ENCODE data around the gene UBE2D3.
A peak's percentile ranks its signal among the peaks of the same experiment; 100 is the strongest.

UBE2D3 gene

DNA sequence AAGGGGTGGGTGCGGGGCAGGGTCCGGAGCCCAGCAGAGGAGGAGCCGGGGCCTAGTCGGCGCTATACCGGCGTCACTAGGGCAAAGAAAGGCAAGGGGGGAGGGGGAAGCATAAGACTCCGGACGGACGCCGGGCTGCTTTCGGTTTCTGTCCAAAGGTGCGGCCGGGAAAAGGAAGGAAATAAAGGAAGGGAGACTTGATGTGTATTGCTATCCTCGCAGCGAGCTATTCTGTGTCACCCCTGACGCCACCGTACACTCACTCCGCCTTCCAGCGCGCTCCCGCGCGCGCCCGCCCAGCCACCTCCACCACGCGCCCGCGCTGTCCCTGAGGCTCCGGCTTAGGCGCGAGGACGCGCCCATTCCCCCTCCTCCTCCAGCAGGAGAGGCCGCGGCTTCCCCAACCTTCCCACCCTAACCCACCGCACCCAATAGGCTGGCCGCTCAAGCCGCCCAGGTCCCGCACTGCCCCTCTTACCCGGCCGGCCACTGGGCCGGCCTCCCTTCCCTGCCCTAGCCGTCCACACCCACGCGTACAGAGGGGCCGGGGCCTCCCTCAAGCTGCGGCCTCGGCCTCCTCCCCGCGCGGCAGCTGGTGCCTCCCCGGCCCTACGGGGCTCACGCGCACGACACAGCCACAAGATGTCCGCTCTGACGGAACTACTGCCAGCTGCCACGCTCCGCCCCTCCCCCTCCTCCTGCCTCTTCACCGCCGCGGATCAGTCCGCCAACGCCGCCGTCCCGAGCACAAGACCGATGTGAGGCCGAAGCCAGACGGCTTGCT lies at the start of gene UBE2D3:
Gene UBE2D3, minus strand, starts transcription at position 662 of the 784 bp plus-strand sequence. CDS start 1,043 bp downstream, outside the sequence.
- Histone ChIP-seq H3K27me3 (no peaks in the 10 kb centered on the region), H3K27ac (peak within 1 kb of the TSS; percentile 99 to 100), H3K9me3 (no peaks in the 10 kb centered on the region), H3K4me1 (peaks cover 0 to 31% (median 13%) of the 10 kb centered on the region in 4 donors), H3K36me3 (no peaks in the 10 kb centered on the region), H3K4me3 (peak within 1 kb of the TSS; percentile 75 to 76)
- peak; percentile 92 to 96 for DNase-seq
- intact Hi-C loops (cut with DNase I; ENCODE audit: low total_unique reads) = loop anchor here (1.0 to 10.0 kb wide), 3 partner anchors 41 to 190 kb away; partner anchors contain the start of genes CISD2, MANBA and SLC9B1
- TF ChIP-seq, protein P1, sequence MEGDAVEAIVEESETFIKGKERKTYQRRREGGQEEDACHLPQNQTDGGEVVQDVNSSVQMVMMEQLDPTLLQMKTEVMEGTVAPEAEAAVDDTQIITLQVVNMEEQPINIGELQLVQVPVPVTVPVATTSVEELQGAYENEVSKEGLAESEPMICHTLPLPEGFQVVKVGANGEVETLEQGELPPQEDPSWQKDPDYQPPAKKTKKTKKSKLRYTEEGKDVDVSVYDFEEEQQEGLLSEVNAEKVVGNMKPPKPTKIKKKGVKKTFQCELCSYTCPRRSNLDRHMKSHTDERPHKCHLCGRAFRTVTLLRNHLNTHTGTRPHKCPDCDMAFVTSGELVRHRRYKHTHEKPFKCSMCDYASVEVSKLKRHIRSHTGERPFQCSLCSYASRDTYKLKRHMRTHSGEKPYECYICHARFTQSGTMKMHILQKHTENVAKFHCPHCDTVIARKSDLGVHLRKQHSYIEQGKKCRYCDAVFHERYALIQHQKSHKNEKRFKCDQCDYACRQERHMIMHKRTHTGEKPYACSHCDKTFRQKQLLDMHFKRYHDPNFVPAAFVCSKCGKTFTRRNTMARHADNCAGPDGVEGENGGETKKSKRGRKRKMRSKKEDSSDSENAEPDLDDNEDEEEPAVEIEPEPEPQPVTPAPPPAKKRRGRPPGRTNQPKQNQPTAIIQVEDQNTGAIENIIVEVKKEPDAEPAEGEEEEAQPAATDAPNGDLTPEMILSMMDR (IDR thresholded peaks at IDR 0.05) = no peak

DNA sequence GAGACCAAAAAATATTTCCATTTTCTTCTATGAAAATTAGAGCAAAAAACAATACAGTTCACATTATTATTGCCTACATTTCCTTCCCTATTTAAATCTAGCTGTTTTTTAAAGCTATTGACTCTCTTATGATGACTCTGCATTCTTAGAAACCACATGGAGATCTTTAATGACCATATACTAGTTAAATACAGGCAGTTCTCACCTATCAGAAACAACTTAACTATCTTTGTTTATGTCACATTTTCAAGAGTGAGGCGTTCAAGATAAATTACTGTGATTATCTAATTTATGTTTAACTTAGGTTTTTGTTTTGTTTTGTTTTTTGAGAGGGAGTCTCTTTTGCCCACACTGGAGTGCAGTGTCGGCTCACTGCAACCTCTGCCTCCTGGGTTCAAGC lies 44.4 kb upstream of the UBE2D3 start:
- TF ChIP-seq, protein P1 (IDR thresholded peaks at IDR 0.05) = no peak
- H3K9me3 ChIP-seq = no peaks in the 10 kb centered on the region
- no peaks in the 10 kb centered on the region for H3K36me3 ChIP-seq
- intact Hi-C loops (cut with DNase I; ENCODE audit: low total_unique reads) = no loop called here
- no peaks in the 10 kb centered on the region for H3K27me3 ChIP-seq
- no peak for DNase-seq
- no peak overlapping the region for H3K4me3 ChIP-seq
- H3K27ac ChIP-seq = no peak overlapping the region
- peaks cover 0 to 29% (median 2%) of the 10 kb centered on the region in 4 donors for H3K4me1 ChIP-seq

DNA sequence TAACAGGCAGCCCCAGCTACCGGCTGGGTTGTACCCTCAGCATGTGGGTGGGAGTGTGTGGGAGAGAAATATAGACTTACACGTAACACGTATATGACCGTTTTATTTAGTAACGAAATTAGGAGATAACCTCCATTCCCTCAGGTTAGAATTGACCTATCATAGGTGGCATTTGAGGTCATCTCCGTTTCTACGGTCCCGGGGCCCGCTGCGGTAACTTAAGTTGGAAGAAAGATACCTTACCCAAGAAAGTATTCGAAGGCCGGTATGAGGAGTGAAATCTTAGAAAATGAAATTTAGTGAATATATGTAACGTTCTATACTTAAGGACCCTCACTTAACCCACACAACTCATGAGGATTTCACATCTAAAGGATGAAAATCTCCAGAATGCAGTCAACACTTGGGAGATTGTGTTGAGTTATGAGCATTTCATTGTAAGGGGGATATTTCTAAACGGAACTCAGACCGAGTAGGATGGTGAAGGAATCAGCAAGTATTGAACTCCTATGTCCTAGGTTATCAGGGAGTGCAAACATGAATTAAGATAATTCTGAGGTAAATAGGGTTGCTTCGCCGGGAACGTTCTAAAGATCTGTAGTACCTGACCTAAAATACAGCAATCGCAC lies 42.3 kb upstream of the UBE2D3 start:
- peak overlapping the region; percentile 64 to 72 for H3K4me3 ChIP-seq
- intact Hi-C loops (cut with DNase I; ENCODE audit: low total_unique reads) = loop anchor here (2.0 to 5.0 kb wide), 2 partner anchors 109 to 148 kb away; partner anchors contain the start of genes MANBA and SLC9B1
- peak in 1 of 2 donors; percentile 21 for DNase-seq
- peaks cover 0 to 29% (median 2%) of the 10 kb centered on the region in 4 donors for H3K4me1 ChIP-seq
- H3K27ac ChIP-seq = peak overlapping the region; percentile 93 to 97
- no peaks in the 10 kb centered on the region for H3K9me3 ChIP-seq
- H3K27me3 ChIP-seq = no peaks in the 10 kb centered on the region
- TF ChIP-seq, protein P1 (IDR thresholded peaks at IDR 0.05) = no peak
- H3K36me3 ChIP-seq = no peaks in the 10 kb centered on the region

DNA sequence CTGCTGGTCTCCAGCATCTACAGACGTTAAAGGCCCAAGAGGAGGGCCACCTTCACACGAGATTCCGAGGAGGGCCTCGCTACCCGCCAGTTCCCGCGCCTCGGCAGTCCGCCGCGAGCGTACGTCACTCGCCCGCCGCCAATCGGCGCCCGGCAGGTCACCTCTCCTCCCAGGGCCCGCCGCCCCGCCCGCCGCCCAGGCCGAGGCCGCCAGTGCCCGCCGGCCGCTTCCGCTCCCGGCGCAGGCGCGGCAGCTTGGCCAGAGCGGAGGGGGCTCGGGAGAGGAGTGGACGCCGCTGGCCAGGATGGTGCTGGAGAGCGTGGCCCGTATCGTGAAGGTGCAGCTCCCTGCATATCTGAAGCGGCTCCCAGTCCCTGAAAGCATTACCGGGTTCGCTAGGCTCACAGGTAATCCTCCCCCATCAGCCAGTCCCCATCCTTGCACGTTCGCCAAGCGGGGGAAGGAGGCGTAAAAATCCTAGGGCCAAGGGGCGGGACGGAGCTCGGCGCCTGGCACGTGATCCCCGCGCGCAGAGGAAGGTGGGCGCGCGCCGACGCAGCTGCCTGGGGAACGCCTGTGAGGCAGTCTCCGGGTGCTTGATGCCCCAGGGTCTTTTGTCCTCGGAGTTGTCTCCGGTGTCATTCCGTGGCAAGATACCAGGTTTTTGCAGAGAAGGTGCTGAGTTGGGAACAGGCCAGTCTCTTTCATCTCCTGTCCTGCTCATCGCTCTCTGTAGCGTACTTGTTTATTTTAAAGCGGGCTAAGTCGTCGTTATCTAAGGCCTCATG lies 41.6 kb upstream of the UBE2D3 start, which contains the start of gene CISD2:
Gene CISD2, plus strand, starts transcription at position 212 of the 788 bp plus-strand sequence. Its CDS starts 93 bp downstream, at position 305.
- intact Hi-C loops (cut with DNase I; ENCODE audit: low total_unique reads) = loop anchor here (1.0 to 5.0 kb wide), 3 partner anchors 42 to 148 kb away; partner anchors contain the start of genes MANBA, SLC9B1 and UBE2D3
- H3K27ac ChIP-seq = peak within 1 kb of the TSS; percentile 93 to 97
- no peaks in the 10 kb centered on the region for H3K27me3 ChIP-seq
- TF ChIP-seq, protein P1 (IDR thresholded peaks at IDR 0.05) = peak in 1 of 2 experiments; percentile 15
- H3K9me3 ChIP-seq = no peaks in the 10 kb centered on the region
- DNase-seq = peak; percentile 90 to 96
- peaks cover 0 to 29% (median 2%) of the 10 kb centered on the region in 4 donors for H3K4me1 ChIP-seq
- H3K4me3 ChIP-seq = peak within 1 kb of the TSS; percentile 64 to 72
- no peaks in the 10 kb centered on the region for H3K36me3 ChIP-seq

Measured in tibial artery (tissue), 4 donors.